Measurements from ENCODE around the gene PTDSS2. TPM values are rescaled to one million over a fixed set of nuclear protein-coding genes. Genes with fewer than 3 reads are reported as not detected.
A peak's percentile ranks its signal among the peaks of the same experiment; 100 is the strongest.

Gene PTDSS2
- total and polyA plus RNA-seq, 9 of the 15 experiments (the other 6 are each of a cell fraction or from before 2014, with no cell fraction given) = 0.45 to 53.9 (median 17.2) TPM

DNA sequence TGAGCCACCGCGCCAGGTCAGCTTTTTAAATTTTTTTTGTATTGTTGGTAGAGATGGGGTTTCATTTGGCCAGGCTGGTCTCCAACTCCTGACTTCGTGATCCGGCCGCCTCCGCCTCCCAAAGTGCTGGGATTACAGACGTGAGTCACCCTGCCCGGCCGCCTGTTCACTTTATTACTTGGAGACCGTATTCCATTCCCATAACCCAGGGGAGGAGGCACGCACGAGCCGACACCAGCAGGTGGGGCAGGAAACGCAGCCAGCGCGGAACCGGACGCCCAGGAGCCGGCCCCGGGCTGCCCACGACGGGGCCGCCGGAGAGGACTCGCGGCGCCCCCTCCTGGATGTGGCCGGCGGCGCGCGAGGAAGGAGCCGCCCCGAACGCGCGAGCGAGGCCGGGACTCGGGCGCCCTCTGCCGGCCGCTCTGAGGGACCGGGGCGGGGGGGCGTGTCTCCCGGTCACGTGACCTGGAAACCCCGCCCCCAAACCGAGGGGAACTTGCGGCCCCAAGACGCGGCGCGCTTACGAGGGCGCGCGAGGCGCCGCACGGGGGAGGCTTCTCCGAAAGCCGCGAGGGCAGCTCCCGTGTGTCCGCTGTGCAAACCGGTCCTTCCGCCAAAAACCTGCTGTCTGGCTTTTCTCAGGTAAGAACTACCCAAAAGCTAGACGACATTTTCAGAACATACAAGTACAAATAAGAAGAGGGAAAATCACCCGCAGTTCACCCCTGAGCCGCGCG, 68.6 kb downstream of the PTDSS2 start (continued):
- TF ChIP-seq, protein P1, sequence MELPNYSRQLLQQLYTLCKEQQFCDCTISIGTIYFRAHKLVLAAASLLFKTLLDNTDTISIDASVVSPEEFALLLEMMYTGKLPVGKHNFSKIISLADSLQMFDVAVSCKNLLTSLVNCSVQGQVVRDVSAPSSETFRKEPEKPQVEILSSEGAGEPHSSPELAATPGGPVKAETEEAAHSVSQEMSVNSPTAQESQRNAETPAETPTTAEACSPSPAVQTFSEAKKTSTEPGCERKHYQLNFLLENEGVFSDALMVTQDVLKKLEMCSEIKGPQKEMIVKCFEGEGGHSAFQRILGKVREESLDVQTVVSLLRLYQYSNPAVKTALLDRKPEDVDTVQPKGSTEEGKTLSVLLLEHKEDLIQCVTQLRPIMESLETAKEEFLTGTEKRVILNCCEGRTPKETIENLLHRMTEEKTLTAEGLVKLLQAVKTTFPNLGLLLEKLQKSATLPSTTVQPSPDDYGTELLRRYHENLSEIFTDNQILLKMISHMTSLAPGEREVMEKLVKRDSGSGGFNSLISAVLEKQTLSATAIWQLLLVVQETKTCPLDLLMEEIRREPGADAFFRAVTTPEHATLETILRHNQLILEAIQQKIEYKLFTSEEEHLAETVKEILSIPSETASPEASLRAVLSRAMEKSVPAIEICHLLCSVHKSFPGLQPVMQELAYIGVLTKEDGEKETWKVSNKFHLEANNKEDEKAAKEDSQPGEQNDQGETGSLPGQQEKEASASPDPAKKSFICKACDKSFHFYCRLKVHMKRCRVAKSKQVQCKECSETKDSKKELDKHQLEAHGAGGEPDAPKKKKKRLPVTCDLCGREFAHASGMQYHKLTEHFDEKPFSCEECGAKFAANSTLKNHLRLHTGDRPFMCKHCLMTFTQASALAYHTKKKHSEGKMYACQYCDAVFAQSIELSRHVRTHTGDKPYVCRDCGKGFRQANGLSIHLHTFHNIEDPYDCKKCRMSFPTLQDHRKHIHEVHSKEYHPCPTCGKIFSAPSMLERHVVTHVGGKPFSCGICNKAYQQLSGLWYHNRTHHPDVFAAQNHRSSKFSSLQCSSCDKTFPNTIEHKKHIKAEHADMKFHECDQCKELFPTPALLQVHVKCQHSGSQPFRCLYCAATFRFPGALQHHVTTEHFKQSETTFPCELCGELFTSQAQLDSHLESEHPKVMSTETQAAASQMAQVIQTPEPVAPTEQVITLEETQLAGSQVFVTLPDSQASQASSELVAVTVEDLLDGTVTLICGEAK (IDR thresholded peaks at IDR 0.05) = peak; percentile 74
- TF ChIP-seq, protein P1 (CRISPR knock-in tag; IDR thresholded peaks at IDR 0.05) = no peak
- TF ChIP-seq CREBBP (IDR thresholded peaks at IDR 0.05; ENCODE audit: low read depth, low read length) (no peak), SRSF9 (IDR thresholded peaks at IDR 0.05; ENCODE audit: borderline replicate concordance, low read depth, low read length) (no peak), FOSL1 (tag; conservative IDR thresholded peaks at IDR 0.05) (peak; percentile 63; the same call in 1 of the 2 replicates), RB1 (IDR thresholded peaks at IDR 0.05; ENCODE audit: low read depth) (peak; percentile 98), BRD9 (IDR thresholded peaks at IDR 0.05; ENCODE audit: low read depth, partially characterized antibody) (no peak), ZNF507 (tag; conservative IDR thresholded peaks at IDR 0.05) (no peak), ZNF79 (CRISPR knock-in tag; IDR thresholded peaks at IDR 0.05; ENCODE audit: low read depth) (no peak), FOXA1 (IDR thresholded peaks at IDR 0.05; ENCODE audit: borderline replicate concordance) (no peak), ZBED1 (IDR thresholded peaks at IDR 0.05) (no peak)
- TF ChIP-seq, protein P2, sequence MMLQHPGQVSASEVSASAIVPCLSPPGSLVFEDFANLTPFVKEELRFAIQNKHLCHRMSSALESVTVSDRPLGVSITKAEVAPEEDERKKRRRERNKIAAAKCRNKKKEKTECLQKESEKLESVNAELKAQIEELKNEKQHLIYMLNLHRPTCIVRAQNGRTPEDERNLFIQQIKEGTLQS (IDR thresholded peaks at IDR 0.05) = peak; percentile 52
- TF ChIP-seq, protein P2 (CRISPR knock-in tag; conservative IDR thresholded peaks at IDR 0.05) = peak; percentile 85
- TF ChIP-seq, protein P3, sequence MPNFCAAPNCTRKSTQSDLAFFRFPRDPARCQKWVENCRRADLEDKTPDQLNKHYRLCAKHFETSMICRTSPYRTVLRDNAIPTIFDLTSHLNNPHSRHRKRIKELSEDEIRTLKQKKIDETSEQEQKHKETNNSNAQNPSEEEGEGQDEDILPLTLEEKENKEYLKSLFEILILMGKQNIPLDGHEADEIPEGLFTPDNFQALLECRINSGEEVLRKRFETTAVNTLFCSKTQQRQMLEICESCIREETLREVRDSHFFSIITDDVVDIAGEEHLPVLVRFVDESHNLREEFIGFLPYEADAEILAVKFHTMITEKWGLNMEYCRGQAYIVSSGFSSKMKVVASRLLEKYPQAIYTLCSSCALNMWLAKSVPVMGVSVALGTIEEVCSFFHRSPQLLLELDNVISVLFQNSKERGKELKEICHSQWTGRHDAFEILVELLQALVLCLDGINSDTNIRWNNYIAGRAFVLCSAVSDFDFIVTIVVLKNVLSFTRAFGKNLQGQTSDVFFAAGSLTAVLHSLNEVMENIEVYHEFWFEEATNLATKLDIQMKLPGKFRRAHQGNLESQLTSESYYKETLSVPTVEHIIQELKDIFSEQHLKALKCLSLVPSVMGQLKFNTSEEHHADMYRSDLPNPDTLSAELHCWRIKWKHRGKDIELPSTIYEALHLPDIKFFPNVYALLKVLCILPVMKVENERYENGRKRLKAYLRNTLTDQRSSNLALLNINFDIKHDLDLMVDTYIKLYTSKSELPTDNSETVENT (CRISPR knock-in tag; IDR thresholded peaks at IDR 0.05) = no peak
- TF ChIP-seq, protein P4, sequence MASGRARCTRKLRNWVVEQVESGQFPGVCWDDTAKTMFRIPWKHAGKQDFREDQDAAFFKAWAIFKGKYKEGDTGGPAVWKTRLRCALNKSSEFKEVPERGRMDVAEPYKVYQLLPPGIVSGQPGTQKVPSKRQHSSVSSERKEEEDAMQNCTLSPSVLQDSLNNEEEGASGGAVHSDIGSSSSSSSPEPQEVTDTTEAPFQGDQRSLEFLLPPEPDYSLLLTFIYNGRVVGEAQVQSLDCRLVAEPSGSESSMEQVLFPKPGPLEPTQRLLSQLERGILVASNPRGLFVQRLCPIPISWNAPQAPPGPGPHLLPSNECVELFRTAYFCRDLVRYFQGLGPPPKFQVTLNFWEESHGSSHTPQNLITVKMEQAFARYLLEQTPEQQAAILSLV (tag; IDR thresholded peaks at IDR 0.05) = no peak
